Karpas-422 (cell line): Measurements from ENCODE around the gene SEMA4C. TPM values are rescaled to one million over a fixed set of nuclear protein-coding genes. Genes with fewer than 3 reads are reported as not detected.
"Not testable (repeated sequence)": the region's sequence is repeated elsewhere in the genome, so short reads cannot be mapped to it uniquely, and the experiment has no call there.

Source experiments
- DNase-seq: peaks from one replicate; pipeline ENCODE4 v3.0.0-alpha.2; 2015
- H2AFZ ChIP-seq: fragments of 200-600 bp; sonication (generic); 2 replicates; pipeline ENCODE4 v1.6.1; 2014; ENCODE audit warnings: antibody characterized with exemption, low read length, mixed read lengths
- H3K27ac ChIP-seq: fragments of 200-600 bp; sonication (generic); 2 replicates; pipeline ENCODE4 v1.5.1; 2014; ENCODE audit warnings: mild to moderate bottlenecking, low read length, moderate library complexity
- H3K27me3 ChIP-seq: fragments of 200-600 bp; sonication (generic); 2 replicates; pipeline ENCODE4 v1.6.1; 2014; ENCODE audit warnings: low read length, mixed read lengths
- H3K36me3 ChIP-seq: fragments of 200-600 bp; sonication (generic); 2 replicates; pipeline ENCODE4 v1.6.1; 2014; ENCODE audit warnings: low read length, mixed read lengths; ENCODE audit not compliant: insufficient read depth
- H3K4me1 ChIP-seq: fragments of 200-600 bp; sonication (generic); 2 replicates; pipeline ENCODE4 v1.6.1; 2014; ENCODE audit warnings: mild to moderate bottlenecking, low read length, mixed read lengths
- H3K4me2 ChIP-seq: fragments of 200-600 bp; sonication (generic); 2 replicates; pipeline ENCODE4 v1.6.1; 2014; ENCODE audit warnings: low read length, low read depth, mild to moderate bottlenecking; ENCODE audit not compliant: poor library complexity, severe bottlenecking
- H3K4me3 ChIP-seq: fragments of 200-600 bp; sonication (generic); 2 replicates; pipeline ENCODE4 v1.5.1; 2014; ENCODE audit warnings: mild to moderate bottlenecking, antibody characterized with exemption, low read length, mixed read lengths
- H3K79me2 ChIP-seq: fragments of 200-600 bp; sonication (generic); 2 replicates; pipeline ENCODE4 v1.6.1; 2014; ENCODE audit warnings: mild to moderate bottlenecking, low read length, mixed read lengths
- H3K9ac ChIP-seq: fragments of 200-600 bp; sonication (generic); 2 replicates; pipeline ENCODE4 v1.6.0; 2014; ENCODE audit warnings: low read length
- H3K9me2 ChIP-seq: fragments of 200-600 bp; sonication (generic), shearing (Covaris generic); replicated peaks from 2 replicates; pipeline ENCODE4 v1.6.0; 2014; ENCODE audit warnings: mild to moderate bottlenecking, low read length, moderate library complexity; ENCODE audit not compliant: insufficient read depth
- H3K9me3 ChIP-seq: fragments of 300-700, 200-600 bp; sonication (generic); 2 replicates; pipeline ENCODE4 v1.6.1; 2014; ENCODE audit warnings: low read length, mixed read lengths
- H4K20me1 ChIP-seq: fragments of 200-600 bp; sonication (generic); 2 replicates; pipeline ENCODE4 v1.6.1; 2014; ENCODE audit warnings: mild to moderate bottlenecking, antibody characterized with exemption, low read length, low read depth; ENCODE audit not compliant: insufficient read depth
- total RNA-seq: library from RNA; depleted of rRNA; stranded (reverse); fragments of >200 nt; shearing (Covaris generic); gene quantifications from 2 replicates; pipeline ENCODE4 v1.2.3, GENCODE V29; 2014; ENCODE audit warnings: low replicate concordance

SEMA4C gene
- total RNA-seq, 1 experiment from 2014 or later = 2.5 TPM

DNA sequence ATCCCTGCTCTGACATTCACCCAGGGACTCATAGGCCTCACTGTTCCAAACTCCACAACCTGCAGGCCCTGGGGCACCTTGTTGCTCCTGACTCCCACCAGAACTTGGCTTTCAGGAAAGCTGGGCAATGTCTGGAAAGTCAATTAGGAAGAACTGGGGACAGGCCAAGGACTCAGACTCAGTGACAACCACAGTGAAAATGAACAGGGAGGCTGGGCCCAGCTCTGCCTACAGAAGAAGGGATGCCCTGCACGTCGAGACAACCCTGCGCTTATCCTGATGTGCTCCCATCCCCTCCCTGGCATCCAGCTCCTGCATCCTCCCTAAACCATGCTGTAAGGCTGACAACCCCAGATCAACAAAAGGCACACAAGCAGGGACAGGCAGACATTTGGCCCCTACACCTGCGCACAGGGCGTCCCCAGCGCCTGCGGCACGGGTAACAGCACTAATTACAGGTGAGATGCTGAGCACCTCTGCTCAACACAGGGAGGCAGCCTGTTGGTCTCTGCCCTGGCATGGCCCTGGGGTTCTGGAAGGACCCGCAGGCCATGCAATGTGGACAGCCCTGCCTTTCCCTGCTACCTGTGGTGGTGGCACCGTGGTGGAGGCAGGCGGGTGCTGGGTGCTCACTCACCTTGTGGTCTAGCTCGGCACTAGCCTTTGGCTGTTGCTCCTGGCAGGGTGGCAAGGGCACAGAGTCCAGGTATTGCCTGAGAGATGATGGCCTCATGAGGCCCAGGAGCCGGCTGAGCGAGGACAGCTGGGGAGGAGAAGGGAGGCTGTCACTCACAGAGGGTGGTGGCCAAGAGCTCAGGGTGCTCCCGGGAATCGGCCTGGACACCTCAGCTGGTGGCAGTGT is 23.6 kb upstream of the SEMA4C start:
- no peak overlapping the region for H2AFZ ChIP-seq
- H4K20me1 ChIP-seq = no peaks in the 10 kb centered on the region
- H3K4me1 ChIP-seq = peaks cover 12% of the 10 kb centered on the region
- H3K4me3 ChIP-seq = no peak overlapping the region
- no peaks in the 10 kb centered on the region for H3K9me2 ChIP-seq
- no peak overlapping the region for H3K9ac ChIP-seq
- H3K36me3 ChIP-seq = no peaks in the 10 kb centered on the region
- H3K27me3 ChIP-seq = no peaks in the 10 kb centered on the region
- H3K4me2 ChIP-seq = peak overlapping the region; percentile 27
- no peaks in the 10 kb centered on the region for H3K79me2 ChIP-seq
- H3K27ac ChIP-seq = no peak overlapping the region
- no peaks in the 10 kb centered on the region for H3K9me3 ChIP-seq
- no peak for DNase-seq

DNA sequence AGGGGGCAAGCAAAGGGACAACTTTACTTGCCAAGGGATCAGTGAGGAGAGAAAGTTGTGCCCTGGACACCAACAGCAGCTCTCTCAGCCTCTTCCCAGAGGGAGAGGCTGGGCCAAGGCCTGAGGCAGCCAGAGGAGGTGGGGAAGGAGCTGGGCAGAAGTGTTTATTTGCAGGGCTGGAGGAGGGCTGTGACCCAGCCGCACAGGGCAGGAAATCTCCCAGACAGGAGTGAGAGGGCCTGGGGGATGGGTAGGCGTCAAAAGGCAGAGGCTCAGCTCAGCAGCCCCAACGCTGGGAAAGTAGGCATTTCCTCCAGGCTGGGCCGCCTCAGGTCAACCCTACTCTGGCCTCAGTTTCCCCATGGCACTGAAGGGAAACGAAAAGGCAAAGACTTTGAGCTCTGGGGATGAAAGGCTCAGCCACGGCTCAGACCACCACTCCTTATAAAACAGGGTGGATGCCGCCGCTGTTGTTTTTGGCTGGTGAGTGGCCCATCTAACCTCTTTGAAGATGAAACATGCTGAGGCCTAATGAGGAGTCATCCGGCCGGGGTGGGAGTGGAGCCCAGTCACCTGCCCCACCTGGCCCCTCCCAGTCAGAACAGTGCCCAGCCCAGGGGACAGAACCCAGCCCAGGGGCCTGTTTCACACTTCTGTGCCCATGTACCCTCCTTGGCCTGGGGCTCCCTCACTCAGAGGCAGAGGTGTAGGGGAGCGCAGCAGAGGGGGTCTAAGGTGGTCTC is 21.9 kb upstream of the SEMA4C start:
- Histone ChIP-seq H3K79me2 (no peaks in the 10 kb centered on the region), H3K27ac (no peak overlapping the region), H3K9me2 (no peaks in the 10 kb centered on the region), H3K4me3 (no peak overlapping the region), H3K27me3 (no peaks in the 10 kb centered on the region), H3K9me3 (no peaks in the 10 kb centered on the region), H4K20me1 (no peaks in the 10 kb centered on the region), H3K9ac (no peak overlapping the region), H3K4me2 (no peak overlapping the region), H2AFZ (no peak overlapping the region), H3K36me3 (no peaks in the 10 kb centered on the region), H3K4me1 (peaks cover 12% of the 10 kb centered on the region)
- DNase-seq = no peak

DNA sequence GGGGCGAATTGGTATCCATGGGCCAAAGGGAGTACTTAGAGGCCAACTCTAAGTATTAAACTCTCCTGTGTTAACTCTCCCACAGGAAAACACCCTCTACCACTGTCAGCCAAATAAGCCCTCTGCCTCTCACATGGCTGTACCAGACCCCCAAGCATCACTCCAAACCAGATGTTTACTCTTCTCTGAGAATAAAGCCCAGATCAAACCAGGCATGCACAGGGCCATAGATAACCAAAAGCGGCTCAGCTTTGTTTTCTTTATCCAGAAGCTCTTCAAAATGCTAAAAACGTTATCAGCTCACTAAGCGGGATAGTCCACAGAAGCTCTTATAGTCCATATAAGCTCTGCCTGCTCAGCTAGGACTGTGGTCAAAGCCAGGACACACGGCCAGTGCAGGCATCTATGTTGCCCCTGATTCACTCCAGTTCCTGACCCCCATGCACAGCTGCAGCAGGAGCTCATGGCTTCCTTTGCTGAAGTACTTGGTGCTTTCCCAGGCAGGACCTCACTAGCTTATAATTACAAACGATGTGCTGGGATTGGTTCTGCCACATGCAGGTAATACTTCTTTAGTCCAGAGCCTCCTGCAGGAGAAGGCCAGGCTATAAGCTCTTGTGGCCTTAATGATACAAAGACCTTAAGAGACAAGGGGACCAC is 21.0 kb upstream of the SEMA4C start:
- Histone ChIP-seq H3K9me3 (no peaks in the 10 kb centered on the region), H3K27ac (no peak overlapping the region), H3K36me3 (no peaks in the 10 kb centered on the region), H2AFZ (no peak overlapping the region), H3K4me2 (no peak overlapping the region), H4K20me1 (no peaks in the 10 kb centered on the region), H3K4me3 (no peak overlapping the region), H3K9ac (no peak overlapping the region), H3K79me2 (no peaks in the 10 kb centered on the region), H3K4me1 (peaks cover 12% of the 10 kb centered on the region), H3K9me2 (no peaks in the 10 kb centered on the region), H3K27me3 (no peaks in the 10 kb centered on the region)
- DNase-seq = no peak

DNA sequence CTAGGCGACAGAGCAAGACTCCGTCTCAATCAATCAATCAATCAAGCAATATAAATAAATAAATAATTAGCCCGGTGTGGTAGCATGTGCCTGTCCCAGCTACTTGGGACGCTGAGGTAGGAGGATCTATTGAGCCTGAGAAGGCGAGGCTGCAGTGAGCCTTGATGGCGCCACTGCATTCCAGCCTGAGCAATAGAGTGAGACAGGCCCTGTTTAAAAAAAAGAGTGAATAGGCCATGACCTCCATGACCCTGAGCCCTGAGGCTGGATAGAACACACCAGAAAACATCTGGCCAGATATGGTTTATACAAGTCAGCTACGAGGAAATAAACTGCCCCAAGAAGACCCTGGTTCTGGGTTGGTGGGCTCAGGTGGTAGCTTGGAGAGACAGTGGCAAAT is 20.4 kb upstream of the SEMA4C start:
- Histone ChIP-seq H2AFZ (no peak overlapping the region), H3K4me1 (peaks cover 12% of the 10 kb centered on the region), H3K79me2 (no peaks in the 10 kb centered on the region), H3K9me2 (no peaks in the 10 kb centered on the region), H3K27me3 (no peaks in the 10 kb centered on the region), H3K36me3 (no peaks in the 10 kb centered on the region), H3K4me2 (no peak overlapping the region), H3K9ac (no peak overlapping the region), H3K4me3 (no peak overlapping the region), H3K27ac (no peak overlapping the region), H3K9me3 (no peaks in the 10 kb centered on the region), H4K20me1 (no peaks in the 10 kb centered on the region)
- no peak for DNase-seq

DNA sequence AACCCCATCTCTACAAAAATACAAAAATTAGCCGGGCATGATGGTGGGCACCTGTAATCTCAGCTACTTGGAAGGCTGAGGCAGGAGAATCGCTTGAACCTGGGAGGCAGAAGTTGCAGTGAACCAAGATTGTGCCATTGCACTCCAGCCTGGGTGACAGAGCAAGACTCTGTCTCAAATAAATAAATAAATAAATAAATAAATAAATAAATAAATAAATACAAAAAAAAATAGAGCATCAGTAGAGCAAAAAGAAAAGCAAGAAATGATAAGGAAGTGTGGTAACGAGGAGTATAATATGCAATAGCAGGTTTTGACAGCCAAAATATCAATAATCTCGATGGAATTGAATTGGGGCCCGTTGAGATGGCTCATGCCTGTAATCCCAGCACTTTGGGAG is 19.6 kb upstream of the SEMA4C start:
- H3K4me1 ChIP-seq = peaks cover 12% of the 10 kb centered on the region
- H3K4me2 ChIP-seq, H4K20me1 ChIP-seq, H3K9me2 ChIP-seq, H2AFZ ChIP-seq, H3K27me3 ChIP-seq, H3K36me3 ChIP-seq, H3K9ac ChIP-seq, H3K4me3 ChIP-seq, H3K79me2 ChIP-seq, H3K27ac ChIP-seq, DNase-seq, H3K9me3 ChIP-seq: not testable (repeated sequence)

GRCh38 chr2:96888072-96889011 is 18.5 kb upstream of the SEMA4C start:
- H3K36me3 ChIP-seq = no peaks in the 10 kb centered on the region
- no peaks in the 10 kb centered on the region for H4K20me1 ChIP-seq
- H3K79me2 ChIP-seq = no peaks in the 10 kb centered on the region
- no peak overlapping the region for H3K9ac ChIP-seq
- no peaks in the 10 kb centered on the region for H3K9me2 ChIP-seq
- no peaks in the 10 kb centered on the region for H3K9me3 ChIP-seq
- H3K27me3 ChIP-seq = no peaks in the 10 kb centered on the region
- H3K4me1 ChIP-seq = peaks cover 12% of the 10 kb centered on the region
- DNase-seq = no peak
- H3K27ac ChIP-seq = no peak overlapping the region
- H3K4me2 ChIP-seq = no peak overlapping the region
- H3K4me3 ChIP-seq = no peak overlapping the region
- no peak overlapping the region for H2AFZ ChIP-seq

GRCh38 chr2:96887493-96888012 is 17.7 kb upstream of the SEMA4C start:
- Histone ChIP-seq H3K9ac (no peak overlapping the region), H3K27ac (no peak overlapping the region), H3K36me3 (no peaks in the 10 kb centered on the region), H3K79me2 (no peaks in the 10 kb centered on the region), H3K9me2 (no peaks in the 10 kb centered on the region), H4K20me1 (no peaks in the 10 kb centered on the region), H3K4me3 (no peak overlapping the region), H3K9me3 (no peaks in the 10 kb centered on the region), H3K4me2 (no peak overlapping the region), H3K4me1 (peaks cover 4% of the 10 kb centered on the region), H3K27me3 (no peaks in the 10 kb centered on the region), H2AFZ (no peak overlapping the region)
- DNase-seq = no peak
